K562 treated with DMSO at 1 percent for 4 hours (cell line): ENCODE data around the gene FAM210A. TPM values are rescaled to one million over a fixed set of nuclear protein-coding genes. Genes with fewer than 3 reads are reported as not detected.

Experiments
- total RNA-seq: library from RNA; unstranded; fragments of 300-600 nt; gene quantifications from 2 replicates; pipeline ENCODE4 v1.2.3, GENCODE V29; 2022; ENCODE audit not compliant: insufficient read depth

The FAM210A gene
- total RNA-seq = 1.8 and 6.7 TPM in 2 replicates

GRCh38 chr18:13726232-13726971 is at the start of gene FAM210A, which contains the start of gene RNMT:
TSS of gene FAM210A (minus strand) at chr18:13726558. CDS start at chr18:13682077, 44,481 bp downstream.
TSS of gene RNMT (plus strand) at chr18:13726673. CDS start at chr18:13731518, 4,845 bp downstream.

Other genes starting within 250 kb of the FAM210A start
- gene RNMT, start 115 bp upstream of the FAM210A start, total RNA-seq = 14.9 and 16.5 TPM in 2 replicates
- gene MC5R, start 97.6 kb upstream of the FAM210A start, total RNA-seq = not detected in 2 replicates
- gene MC2R, start 189.0 kb upstream of the FAM210A start, total RNA-seq = not detected in 2 replicates